Activated T-cell treated with anti-CD3 and anti-CD28 coated beads, Interleukin-2, amount 50 U/mL, for 1 hour (primary cell): ENCODE measurements around the gene CTLA4.
"Not testable (repeated sequence)": the region's sequence is repeated elsewhere in the genome, so short reads cannot be mapped to it uniquely, and the experiment has no call there.

Experiments
- DNase-seq: peaks from one replicate; pipeline ENCODE4 v3.0.0-alpha.2; 2020

The CTLA4 gene

DNA sequence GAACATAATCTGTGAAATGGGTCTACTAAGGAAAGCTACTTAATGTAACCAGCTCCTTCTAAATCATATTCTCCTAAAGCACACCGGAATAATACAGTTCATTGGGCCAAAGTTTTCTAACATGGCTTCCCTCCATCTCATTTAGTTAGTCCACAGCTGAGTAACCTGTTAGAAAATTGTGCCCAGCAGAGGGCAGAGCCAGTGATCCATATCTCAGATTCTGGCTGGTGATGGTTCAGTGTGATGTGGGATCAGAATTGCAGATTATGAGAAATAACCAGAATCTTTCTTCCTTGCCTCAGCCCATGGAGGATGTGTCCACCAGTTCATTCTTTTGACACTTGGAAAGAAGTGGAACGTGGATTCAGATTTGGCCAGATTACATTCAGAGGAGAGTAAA lies 9.4 kb upstream of the CTLA4 start:
- DNase-seq: no peak

DNA sequence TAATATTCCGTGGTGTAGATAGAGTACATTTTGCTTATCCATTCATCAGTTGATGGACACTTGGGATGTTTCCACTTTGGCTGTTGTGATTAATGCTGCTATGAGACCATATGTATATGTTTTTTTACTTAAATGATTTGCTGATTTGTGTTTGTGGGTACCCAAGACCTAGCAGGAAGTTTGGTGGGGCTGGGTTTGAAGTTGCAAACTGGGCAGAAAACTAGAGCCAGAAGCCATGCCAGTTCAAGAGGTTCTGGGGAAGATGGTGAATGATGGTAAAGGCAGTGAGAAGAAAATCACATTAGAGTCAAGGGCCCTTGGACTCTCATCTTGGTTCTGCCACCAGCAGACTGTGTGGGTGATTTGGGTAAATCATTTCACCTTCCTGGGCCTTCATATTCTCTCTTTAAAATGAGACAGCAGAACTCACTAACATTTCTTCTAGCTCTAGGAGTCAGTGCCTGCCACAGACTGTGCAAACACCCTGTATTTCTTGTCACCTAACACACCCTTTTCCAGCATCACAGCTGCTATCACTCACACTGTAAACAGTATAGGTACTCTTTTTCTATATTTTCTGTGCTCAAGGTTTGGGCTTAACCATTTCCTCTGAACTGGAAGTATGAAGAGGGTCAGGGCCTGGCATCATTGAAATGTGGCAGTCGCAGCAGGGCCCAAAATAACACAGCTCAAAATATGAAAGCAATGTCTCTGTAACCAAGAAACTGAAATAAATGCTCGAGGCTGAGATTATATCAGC lies 8.4 kb upstream of the CTLA4 start:
- no peak for DNase-seq

GRCh38 chr2:203861197-203861596 lies 6.4 kb upstream of the CTLA4 start:
- no peak for DNase-seq

DNA sequence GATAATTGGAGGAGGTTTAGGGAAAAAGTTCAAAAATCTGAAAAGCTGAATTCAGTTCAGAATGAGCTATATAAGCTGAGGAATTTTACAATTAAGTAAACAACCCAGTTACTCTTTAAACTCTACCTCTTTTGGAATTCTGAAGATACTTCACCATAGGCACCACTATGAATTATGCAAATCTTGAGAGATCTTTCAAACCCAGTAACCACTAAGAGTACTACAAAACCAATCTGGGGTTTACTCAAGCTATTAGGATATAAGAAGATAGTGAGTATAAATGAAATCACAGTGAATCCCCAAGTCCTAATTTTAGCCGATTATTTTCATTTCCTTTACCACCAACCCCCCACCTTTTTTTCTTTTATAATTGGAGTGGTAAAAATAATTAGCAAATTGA lies 6.0 kb upstream of the CTLA4 start:
- DNase-seq: no peak

DNA sequence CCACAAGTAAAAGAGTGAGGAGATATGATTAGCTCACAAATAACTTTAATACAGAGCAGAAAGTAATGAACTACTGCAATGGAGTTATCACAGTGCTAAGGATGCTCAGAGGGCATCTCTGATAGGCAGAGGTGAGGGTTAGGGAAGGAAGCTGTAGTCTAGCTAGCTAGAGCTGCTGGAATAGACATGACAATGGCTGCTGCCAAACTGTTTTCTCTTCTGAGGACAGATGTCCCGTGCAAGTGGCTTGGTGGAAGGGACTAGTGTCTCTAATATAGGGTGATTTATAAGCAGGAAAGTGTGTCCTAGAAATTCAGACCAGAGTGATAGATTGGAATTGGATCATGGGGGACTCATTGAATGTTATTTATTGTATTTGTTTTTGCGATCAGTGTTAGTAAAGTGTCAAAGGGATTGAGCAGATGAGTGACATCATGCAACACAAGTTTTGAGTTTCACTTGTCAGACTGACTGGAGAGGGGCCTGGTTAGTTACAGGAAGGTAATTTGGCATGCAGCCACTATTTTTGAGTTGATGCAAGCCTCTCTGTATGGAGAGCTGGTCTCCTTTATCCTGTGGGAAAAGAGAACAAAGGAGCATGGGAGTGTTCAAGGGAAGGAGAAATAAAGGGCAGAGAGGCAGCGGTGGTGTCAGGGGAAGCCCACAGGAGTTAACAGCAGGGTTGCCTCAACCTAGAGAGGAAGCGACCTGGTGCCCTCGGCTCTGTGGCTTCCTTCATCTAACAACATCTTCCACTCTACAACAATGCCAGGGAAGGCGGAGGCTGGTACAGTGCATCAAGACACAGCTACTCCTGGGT lies 1.9 kb downstream of the CTLA4 start:
- peak; percentile 63 for DNase-seq

- DNase-seq: no peak
These were observed 2.9 kb downstream of the CTLA4 start for GRCh38 chr2:203870481-203870880.

- DNase-seq: no peak
These were observed 3.4 kb downstream of the CTLA4 start for GRCh38 chr2:203870941-203871340.

DNA sequence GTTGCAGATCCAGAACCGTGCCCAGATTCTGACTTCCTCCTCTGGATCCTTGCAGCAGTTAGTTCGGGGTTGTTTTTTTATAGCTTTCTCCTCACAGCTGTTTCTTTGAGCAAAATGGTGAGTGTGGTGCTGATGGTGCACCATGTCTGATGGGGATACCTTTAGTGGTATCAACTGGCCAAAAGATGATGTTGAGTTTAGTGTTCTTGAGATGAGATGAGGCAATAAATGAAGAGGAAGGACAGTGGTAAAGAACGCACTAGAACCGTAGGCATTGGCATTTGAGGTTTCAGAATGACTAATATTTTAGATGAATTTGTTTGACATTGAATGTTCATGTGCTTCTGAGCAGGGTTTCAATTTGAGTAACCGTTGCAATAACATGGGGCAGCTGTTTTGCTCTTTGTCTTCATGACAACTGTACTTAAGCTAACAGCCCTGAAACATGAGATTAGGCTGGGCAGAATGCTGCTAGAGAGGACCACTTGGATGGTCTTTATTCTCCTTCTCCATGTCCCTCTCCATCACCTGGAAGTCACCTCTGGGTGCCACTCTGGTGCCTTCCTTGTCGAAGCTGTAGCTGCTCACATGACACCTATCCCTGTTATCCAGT lies 3.9 kb downstream of the CTLA4 start:
- DNase-seq: no peak

GRCh38 chr2:203873461-203873860 lies 5.9 kb downstream of the CTLA4 start:
- DNase-seq: no peak

DNA sequence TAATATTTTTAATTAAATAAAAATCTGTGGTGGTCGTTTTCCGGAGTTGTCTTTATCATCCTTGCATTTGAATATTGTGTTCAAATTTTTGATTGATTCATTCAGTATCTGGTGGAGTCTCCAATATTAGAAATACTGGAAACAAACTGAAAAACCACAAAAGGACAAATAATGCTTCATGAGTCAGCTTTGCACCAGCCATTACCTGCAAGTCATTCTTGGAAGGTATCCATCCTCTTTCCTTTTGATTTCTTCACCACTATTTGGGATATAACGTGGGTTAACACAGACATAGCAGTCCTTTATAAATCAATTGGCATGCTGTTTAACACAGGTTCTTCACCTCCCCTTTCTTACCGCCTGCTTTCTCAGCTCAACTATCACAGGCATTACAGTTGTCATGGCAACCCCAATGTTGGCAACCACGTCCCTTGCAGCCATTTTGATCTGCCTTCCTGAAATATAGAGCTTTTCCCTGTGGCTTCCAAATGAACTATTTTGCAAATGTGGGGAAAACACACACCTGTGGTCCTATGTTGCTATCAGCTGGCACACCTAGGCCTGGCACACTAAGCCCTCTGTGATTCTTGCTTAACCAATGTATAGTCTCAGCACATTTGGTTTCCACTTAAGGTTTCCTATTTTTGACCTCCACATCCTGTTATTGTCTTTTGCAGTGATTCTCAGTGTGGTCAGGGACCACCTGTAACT lies 6.5 kb downstream of the CTLA4 start:
- DNase-seq: no peak

DNA sequence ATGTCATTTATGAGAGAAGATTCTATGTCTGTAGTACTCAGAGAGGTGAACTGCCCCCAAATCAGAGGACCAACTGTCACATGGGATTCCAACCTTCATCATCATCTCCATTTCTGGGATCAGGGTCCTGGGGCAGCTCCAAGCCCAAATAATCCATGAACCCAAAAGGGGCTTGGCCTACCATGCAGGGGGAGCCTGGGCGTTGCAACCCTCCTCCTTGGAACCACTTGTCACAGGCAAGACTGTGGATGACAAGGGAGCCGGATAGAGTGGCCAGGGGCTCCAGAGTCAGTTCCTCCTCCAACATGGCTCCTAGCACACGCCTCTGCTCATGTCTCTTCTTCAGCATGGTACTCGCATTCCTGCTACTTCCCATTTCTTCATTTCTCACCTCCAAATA lies 7.9 kb downstream of the CTLA4 start:
- DNase-seq: no peak

DNA sequence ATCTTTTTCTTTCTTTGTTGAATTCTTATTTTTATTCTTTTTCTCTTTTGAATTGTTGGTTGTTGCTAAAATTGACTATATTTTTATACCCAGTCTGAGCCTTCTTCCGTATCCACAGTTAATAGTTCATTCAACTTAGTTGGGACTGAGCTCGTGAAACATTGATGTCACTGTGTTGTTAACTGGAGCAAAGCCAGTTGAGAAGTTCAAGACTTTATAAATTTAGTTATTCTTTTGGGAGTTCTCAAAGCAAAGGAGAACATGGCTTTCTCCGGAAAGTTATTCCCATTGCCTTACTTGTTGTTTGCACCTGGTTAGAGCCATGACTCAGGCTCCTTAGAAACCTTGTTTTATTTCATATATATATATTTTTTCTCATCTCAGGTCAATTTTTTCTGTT lies 8.8 kb downstream of the CTLA4 start:
- DNase-seq: no peak

GRCh38 chr2:203878063-203878462 lies 10.5 kb downstream of the CTLA4 start:
- no peak for DNase-seq

DNA sequence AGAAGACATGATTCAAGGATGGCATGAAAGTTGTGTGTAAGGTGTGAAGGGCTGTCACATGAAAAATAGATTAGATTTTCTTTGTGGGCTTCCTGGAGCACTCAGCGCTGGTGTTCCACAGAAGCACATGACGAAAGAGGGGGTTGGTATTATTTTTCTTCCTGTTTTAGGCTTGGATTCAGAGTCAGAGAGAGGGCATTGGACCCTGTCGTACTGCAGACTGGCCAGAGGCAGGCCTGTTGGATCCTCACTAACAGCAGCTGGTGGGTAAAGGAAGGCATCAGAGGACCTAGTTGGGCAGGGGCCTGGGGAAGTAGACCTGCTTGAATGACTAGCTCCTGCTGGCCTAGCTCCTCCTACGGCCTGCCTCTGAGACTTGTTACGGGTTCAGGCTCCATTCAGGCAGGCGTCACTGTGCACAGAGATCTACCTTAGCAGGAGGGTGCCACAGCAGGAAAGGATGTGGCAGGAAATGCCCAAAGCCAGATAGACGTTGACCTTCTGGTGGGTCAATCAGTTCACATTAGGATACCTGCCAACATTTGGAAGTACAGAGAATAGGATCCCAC lies 13.1 kb downstream of the CTLA4 start:
- DNase-seq: no peak

GRCh38 chr2:203881185-203881584 lies 13.6 kb downstream of the CTLA4 start:
- DNase-seq: not testable (repeated sequence)

DNA sequence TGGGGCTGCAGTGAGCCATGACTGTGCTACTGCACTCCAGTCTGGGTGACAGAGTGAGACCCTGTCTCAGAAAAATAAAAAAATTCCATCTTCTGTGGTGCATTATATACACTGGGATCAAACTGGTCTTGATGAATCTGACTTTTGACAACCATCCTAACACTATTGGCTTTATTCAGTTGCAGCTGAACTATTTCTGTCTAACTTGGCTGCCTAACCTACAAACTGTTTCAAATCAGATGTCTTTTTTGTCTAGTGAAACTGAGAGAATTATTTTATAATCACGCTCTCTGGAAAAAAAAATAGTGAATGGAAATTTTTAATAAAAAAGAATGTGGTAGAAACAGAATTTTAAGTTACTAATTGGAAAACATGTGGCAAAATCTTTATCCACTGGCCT lies 15.0 kb downstream of the CTLA4 start:
- no peak for DNase-seq

GRCh38 chr2:203886661-203887151 lies 19.1 kb downstream of the CTLA4 start:
- no peak for DNase-seq

GRCh38 chr2:203887677-203888076 lies 20.1 kb downstream of the CTLA4 start:
- DNase-seq: no peak

GRCh38 chr2:203889542-203889941 lies 22.0 kb downstream of the CTLA4 start:
- no peak for DNase-seq

DNA sequence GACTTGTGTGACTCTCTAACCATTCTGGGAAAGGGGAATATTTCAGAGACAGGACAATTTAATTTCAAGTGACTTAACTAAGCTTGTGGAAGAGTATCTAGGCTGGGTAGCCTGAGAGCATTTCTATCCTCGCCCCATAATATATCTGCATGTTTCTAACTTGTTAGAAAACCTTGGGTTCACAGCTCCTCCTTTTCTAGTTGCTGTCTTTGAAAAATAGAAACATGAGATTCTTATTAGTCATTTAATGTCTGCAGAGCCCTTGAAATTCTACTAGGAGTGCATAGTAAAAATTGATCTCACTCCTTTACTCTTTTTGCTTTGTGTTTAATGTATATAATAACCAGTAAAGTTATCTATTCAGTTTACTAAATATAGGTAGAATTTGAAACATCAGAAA lies 22.4 kb downstream of the CTLA4 start:
- no peak for DNase-seq

GRCh38 chr2:203890733-203891132 lies 23.2 kb downstream of the CTLA4 start:
- no peak for DNase-seq

DNA sequence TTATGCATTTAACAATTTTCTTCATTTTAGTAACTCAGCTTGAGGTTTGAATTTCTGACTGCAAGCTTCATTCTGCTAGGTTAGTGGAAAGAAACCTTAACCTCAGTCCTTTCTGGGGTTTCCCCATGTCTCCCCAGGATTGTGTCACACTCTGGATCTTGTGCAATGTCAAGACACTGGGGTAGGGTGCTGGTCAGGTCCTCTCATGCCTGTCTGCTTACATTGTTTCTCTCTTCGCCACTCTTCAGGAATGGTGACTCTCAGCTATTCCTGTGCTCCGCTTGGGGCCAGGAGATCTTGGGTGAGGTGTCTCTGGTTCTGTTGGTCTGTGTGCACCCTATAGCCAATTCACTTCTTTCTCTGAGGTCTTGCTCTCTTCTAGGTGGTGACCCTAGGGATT lies 23.9 kb downstream of the CTLA4 start:
- DNase-seq: no peak

DNA sequence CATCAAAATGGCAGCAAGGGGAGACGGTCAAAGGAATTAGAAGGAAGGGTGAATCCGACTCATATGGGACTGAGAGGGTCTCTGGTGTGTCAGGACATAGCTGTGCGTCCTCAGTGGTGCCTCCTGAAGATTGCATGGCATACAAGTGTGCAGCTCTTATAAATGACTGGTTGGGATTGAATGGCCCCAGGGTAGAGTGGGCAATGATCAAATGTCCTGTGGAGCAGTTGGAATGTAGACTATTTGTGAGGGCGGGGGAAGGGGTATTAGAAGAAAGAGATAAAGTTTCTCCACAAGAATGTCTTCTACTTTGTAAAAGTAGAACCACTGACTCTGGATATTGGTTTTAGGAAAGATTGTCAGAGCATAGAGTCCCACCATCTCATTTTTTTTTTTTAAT lies 24.6 kb downstream of the CTLA4 start:
- no peak for DNase-seq
